ENCODE data around the gene POU2F3.

DNA sequence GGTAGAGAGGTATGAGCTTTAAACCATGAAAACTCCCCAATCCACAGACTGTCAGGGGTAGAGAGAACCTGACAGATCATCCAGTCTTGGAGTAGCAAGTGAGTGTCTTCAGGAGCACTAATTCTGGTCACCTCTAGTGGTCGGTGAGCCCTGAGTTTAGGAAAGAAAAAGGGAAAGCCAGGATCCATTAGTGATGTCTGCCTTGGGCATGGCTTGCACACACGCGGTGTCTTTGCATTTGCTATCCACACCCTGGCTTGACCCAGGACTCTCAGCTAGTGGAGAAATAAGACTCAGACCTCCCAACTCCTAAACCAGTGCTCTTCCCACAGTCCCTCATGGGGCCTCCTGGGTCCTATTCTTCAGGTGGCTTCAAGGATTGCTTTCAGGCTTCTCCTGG is 19.3 kb downstream of the POU2F3 start:
- TF ChIP-seq ZNF211 (tag by site-specific recombination; IDR thresholded peaks at IDR 0.05; ENCODE audit: low read depth) = no peak
- TF ChIP-seq, protein P1, sequence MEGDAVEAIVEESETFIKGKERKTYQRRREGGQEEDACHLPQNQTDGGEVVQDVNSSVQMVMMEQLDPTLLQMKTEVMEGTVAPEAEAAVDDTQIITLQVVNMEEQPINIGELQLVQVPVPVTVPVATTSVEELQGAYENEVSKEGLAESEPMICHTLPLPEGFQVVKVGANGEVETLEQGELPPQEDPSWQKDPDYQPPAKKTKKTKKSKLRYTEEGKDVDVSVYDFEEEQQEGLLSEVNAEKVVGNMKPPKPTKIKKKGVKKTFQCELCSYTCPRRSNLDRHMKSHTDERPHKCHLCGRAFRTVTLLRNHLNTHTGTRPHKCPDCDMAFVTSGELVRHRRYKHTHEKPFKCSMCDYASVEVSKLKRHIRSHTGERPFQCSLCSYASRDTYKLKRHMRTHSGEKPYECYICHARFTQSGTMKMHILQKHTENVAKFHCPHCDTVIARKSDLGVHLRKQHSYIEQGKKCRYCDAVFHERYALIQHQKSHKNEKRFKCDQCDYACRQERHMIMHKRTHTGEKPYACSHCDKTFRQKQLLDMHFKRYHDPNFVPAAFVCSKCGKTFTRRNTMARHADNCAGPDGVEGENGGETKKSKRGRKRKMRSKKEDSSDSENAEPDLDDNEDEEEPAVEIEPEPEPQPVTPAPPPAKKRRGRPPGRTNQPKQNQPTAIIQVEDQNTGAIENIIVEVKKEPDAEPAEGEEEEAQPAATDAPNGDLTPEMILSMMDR (tag by site-specific recombination; IDR thresholded peaks at IDR 0.05) = no peak
- TF ChIP-seq, protein P2, sequence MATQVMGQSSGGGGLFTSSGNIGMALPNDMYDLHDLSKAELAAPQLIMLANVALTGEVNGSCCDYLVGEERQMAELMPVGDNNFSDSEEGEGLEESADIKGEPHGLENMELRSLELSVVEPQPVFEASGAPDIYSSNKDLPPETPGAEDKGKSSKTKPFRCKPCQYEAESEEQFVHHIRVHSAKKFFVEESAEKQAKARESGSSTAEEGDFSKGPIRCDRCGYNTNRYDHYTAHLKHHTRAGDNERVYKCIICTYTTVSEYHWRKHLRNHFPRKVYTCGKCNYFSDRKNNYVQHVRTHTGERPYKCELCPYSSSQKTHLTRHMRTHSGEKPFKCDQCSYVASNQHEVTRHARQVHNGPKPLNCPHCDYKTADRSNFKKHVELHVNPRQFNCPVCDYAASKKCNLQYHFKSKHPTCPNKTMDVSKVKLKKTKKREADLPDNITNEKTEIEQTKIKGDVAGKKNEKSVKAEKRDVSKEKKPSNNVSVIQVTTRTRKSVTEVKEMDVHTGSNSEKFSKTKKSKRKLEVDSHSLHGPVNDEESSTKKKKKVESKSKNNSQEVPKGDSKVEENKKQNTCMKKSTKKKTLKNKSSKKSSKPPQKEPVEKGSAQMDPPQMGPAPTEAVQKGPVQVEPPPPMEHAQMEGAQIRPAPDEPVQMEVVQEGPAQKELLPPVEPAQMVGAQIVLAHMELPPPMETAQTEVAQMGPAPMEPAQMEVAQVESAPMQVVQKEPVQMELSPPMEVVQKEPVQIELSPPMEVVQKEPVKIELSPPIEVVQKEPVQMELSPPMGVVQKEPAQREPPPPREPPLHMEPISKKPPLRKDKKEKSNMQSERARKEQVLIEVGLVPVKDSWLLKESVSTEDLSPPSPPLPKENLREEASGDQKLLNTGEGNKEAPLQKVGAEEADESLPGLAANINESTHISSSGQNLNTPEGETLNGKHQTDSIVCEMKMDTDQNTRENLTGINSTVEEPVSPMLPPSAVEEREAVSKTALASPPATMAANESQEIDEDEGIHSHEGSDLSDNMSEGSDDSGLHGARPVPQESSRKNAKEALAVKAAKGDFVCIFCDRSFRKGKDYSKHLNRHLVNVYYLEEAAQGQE (tag by site-specific recombination; IDR thresholded peaks at IDR 0.05) = no peak
